HCT116 (cell line): Measurements from ENCODE around the gene GNB1. TPM values are rescaled to one million over a fixed set of nuclear protein-coding genes. Genes with fewer than 3 reads are reported as not detected.

Source experiments
- ATAC-seq: fragments of 200-7000 bp; cut with Tn5 transposase; 2 replicates; pipeline ENCODE4 v1.9.1; 2020; ENCODE audit warnings: mild to moderate bottlenecking, moderate library complexity
- BruUV-seq: library from RNA; stranded (reverse); fragments of 400-500 nt; replicated peaks from 2 replicates; lab custom pipeline; 2021; lab: Mats Ljungman, UMichigan
- CTCF ChIA-PET: fragments of 300-600 bp; sonication (Branson Sonifier 250); formaldehyde crosslinking; loops from one replicate; lab custom pipeline; 2021; ENCODE audit warnings: antibody characterized with exemption; lab: Charles Lee
- POLR2A ChIA-PET: fragments of 300-600, 350-600 bp; sonication (Branson Sonifier 250); formaldehyde crosslinking; loops from one replicate; lab custom pipeline; 2021; ENCODE audit warnings: antibody characterized with exemption; lab: Charles Lee
- RAD21 ChIA-PET, 2 experiments: fragments of 300-600 bp; sonication (Branson Sonifier 250); formaldehyde crosslinking; loops; one replicate each; lab custom pipeline; 2023; ENCODE audit warnings: low total read pairs in 2 of 2; ENCODE audit not compliant: uncharacterized antibody in 2 of 2, unreplicated experiment in 2 of 2, low non-redundant PET in 1 of 2; lab: Charles Lee
- DNase-seq: peaks from one replicate; pipeline ENCODE4 v3.0.0-alpha.2; 2010; ENCODE audit warnings: low read depth, low spot score
- H2AFZ ChIP-seq: fragments of 200-600 bp; shearing (Covaris generic), sonication (generic); 2 replicates; pipeline ENCODE4 v1.6.1; 2017; ENCODE audit warnings: low read depth, mixed run types, mixed read lengths, antibody characterized with exemption, low read length; ENCODE audit not compliant: poor library complexity, severe bottlenecking
- H3K27ac ChIP-seq: 2 replicates; pipeline ENCODE4 v1.5.1; 2012; ENCODE audit warnings: low read depth, low read length
- H3K27me3 ChIP-seq: fragments of 200-600 bp; sonication (generic); 2 replicates; pipeline ENCODE4 v1.6.1; 2016; ENCODE audit warnings: mixed run types, low read length, mixed read lengths; ENCODE audit not compliant: insufficient read depth
- H3K36me3 ChIP-seq, 2 experiments: fragments of 200-500 bp in 1 of 2; fragments of 200-600 bp in 1 of 2; sonication (Bioruptor generic) in 1 of 2; sonication (generic) in 1 of 2; 2 replicates each; pipeline versions ENCODE4 v1.5.1 to v1.6.1; 2014 to 2016; ENCODE audit warnings: low read length in 2 of 2, inconsistent platforms in 1 of 2, mixed read lengths in 1 of 2, mixed run types in 1 of 2; ENCODE audit not compliant: insufficient read depth in 2 of 2, control insufficient read depth in 1 of 2
- H3K4me1 ChIP-seq, 2 experiments: fragments of 200-600 bp in 1 of 2; sonication (generic) in 1 of 2; 2 replicates each; pipeline versions ENCODE4 v1.5.1 to v1.6.1; 2012 to 2017; ENCODE audit warnings: low read length in 2 of 2, inconsistent platforms in 1 of 2, mild to moderate bottlenecking in 1 of 2, mixed read lengths in 1 of 2, mixed run types in 1 of 2, moderate library complexity in 1 of 2; ENCODE audit not compliant: insufficient read depth in 2 of 2, control insufficient read depth in 1 of 2
- H3K4me2 ChIP-seq: fragments of 200-600 bp; sonication (generic); 2 replicates; pipeline ENCODE4 v1.6.1; 2017; ENCODE audit warnings: mixed run types, low read length, mixed read lengths
- H3K4me3 ChIP-seq, 2 experiments: fragments of 200-600 bp in 1 of 2; sonication (generic) in 1 of 2; replicated peaks in 1 of 2; 2 replicates each; pipeline ENCODE4 v1.5.1; 2011 to 2016; ENCODE audit warnings: low read length in 2 of 2, control low read depth in 1 of 2, low read depth in 1 of 2, mild to moderate bottlenecking in 1 of 2, mixed read lengths in 1 of 2, mixed run types in 1 of 2
- H3K79me2 ChIP-seq: fragments of 200-600 bp; sonication (generic); 2 replicates; pipeline ENCODE4 v1.6.1; 2017; ENCODE audit warnings: mild to moderate bottlenecking, mixed run types, low read length, moderate library complexity, mixed read lengths; ENCODE audit not compliant: insufficient read depth
- H3K9ac ChIP-seq: fragments of 200-600 bp; sonication (generic); 2 replicates; pipeline ENCODE4 v1.6.1; 2016; ENCODE audit warnings: low read length, mixed read lengths
- H3K9me2 ChIP-seq: fragments of 200-600 bp; sonication (generic), shearing (Covaris generic); 2 replicates; pipeline ENCODE4 v1.6.1; 2017; ENCODE audit warnings: mixed run types, mild to moderate bottlenecking, moderate library complexity; ENCODE audit not compliant: insufficient read depth
- H3K9me3 ChIP-seq, 2 experiments: fragments of 200-500 bp in 1 of 2; fragments of 200-600 bp in 1 of 2; sonication (Bioruptor generic) in 1 of 2; sonication (generic) in 1 of 2; 2 replicates each; pipeline ENCODE4 v1.6.1; 2014 to 2017; ENCODE audit warnings: low read length in 2 of 2, mixed read lengths in 2 of 2, inconsistent platforms in 1 of 2, low read depth in 1 of 2, mild to moderate bottlenecking in 1 of 2, mixed run types in 1 of 2, moderate library complexity in 1 of 2; ENCODE audit not compliant: control insufficient read depth in 1 of 2, insufficient read depth in 1 of 2
- H4K20me1 ChIP-seq: fragments of 200-600 bp; sonication (generic), shearing (Covaris generic); 2 replicates; pipeline ENCODE4 v1.6.1; 2017; ENCODE audit warnings: mixed run types, mild to moderate bottlenecking, moderate library complexity; ENCODE audit not compliant: insufficient read depth
- ATF3 ChIP-seq: IDR thresholded peaks from 2 replicates; pipeline ENCODE4 v1.6.1; 2012
- EZH2phosphoT487 ChIP-seq: fragments of 200-600 bp; IDR thresholded peaks from 2 replicates; pipeline ENCODE4 v1.6.1; 2018; ENCODE audit warnings: antibody characterized with exemption, borderline replicate concordance
- FOSL1 ChIP-seq: IDR thresholded peaks from 2 replicates; pipeline ENCODE4 v1.6.1; 2012; ENCODE audit warnings: low read depth
- JUND ChIP-seq: IDR thresholded peaks from 2 replicates; pipeline ENCODE4 v1.6.1; 2012
- TCF7L2 ChIP-seq: IDR thresholded peaks from 2 replicates; pipeline ENCODE4 v1.7.0; 2011; ENCODE audit warnings: borderline replicate concordance, inconsistent platforms; ENCODE audit not compliant: insufficient read depth, insufficient read length; ENCODE audit errors: extremely low read depth
- ZFX ChIP-seq: fragments of 450-650 bp; IDR thresholded peaks from 2 replicates; pipeline ENCODE4 v1.6.1; 2017
- intact Hi-C: fragments of 100-400 bp; cut with micrococcal nuclease; formaldehyde crosslinking; loops from 2 replicates; pipeline ENCODE4 v1.10.0; 2022
- total RNA-seq: library from RNA; stranded (reverse); gene quantifications from one replicate; pipeline ENCODE4 v1.2.1, GENCODE V29; 2021; ENCODE audit not compliant: unreplicated experiment
- TF ChIP-seq, protein P1 (sequence below): IDR thresholded peaks from 2 replicates; pipeline ENCODE4 v1.6.1; 2011; ENCODE audit warnings: mild to moderate bottlenecking, low read length, moderate library complexity; ENCODE audit not compliant: insufficient replicate concordance; ENCODE audit errors: extremely low read depth

Gene GNB1
- total RNA-seq, 1 experiment from 2014 or later = 371 TPM

- Histone ChIP-seq H3K9me2 (no peaks in the 10 kb centered on the region), H3K27me3 (no peaks in the 10 kb centered on the region), H3K9me3 (no peaks in the 10 kb centered on the region), H2AFZ (no peak overlapping the region), H3K36me3 (no peaks in the 10 kb centered on the region), H3K79me2 (no peaks in the 10 kb centered on the region), H4K20me1 (no peaks in the 10 kb centered on the region), H3K4me3 (no peak overlapping the region), H3K9ac (no peak overlapping the region), H3K4me2 (no peak overlapping the region), H3K27ac (no peak overlapping the region), H3K4me1 (peaks cover 0 to 10% of the 10 kb centered on the region in 2 experiments; a peak in 1 of 4 replicates)
- ChIA-PET CTCF (no interaction called here), POLR2A (no interaction called here), RAD21 (no interaction called here)
- intact Hi-C loops = no loop called here
- no peak for ATAC-seq
- TF ChIP-seq EZH2phosphoT487 (no peak), FOSL1 (no peak), JUND (no peak)
- no peak for DNase-seq
- no TSS peak for BruUV-seq
Observed at GRCh38 chr1:1940123-1940425, 49.2 kb upstream of the GNB1 start.

DNA sequence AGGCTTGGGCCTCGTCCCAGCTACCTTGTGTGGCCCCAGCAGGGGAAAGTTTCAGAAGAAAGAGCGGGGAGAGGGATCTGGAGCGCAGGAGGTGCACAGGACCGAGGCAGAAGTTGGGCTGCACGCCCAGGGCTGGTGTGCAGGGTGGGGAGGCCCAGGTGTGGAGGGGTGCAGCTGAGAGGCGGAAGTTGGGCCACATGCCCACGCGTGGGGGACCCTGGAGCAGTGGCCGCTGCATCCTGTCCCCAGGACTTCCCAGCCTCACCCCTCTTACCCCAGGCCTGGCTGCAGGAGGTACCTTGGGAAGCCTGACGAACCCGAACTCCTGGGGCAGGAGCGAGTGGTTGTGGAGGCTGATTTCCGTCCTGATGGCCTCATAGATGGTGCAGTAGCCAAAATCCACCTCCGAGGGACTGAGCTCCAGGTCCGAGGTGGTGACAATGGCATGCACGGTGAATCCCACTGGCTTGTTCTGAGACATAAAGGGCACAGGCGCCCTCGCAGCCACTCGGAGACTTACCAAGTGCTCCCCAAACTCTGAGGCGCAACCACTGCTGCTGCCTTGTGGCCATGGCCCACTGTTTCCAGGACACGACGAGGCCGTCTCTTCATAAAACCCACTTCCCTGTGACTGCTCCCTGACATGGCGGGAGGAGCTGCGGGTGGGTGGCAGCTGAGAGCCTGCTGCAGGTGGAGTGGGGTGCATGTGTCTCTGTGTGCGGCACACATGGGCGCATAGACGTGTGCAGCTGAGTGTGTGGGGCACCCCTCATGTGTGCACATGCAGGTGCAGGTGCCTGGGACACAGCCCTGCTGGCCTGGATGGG, 48.6 kb upstream of the GNB1 start:
- H2AFZ ChIP-seq = no peak overlapping the region
- no peaks in the 10 kb centered on the region for H3K9me2 ChIP-seq
- no peak overlapping the region for H3K9ac ChIP-seq
- H3K4me3 ChIP-seq = no peak overlapping the region
- H3K4me2 ChIP-seq = no peak overlapping the region
- ChIA-PET POLR2A (no interaction called here), RAD21 (no interaction called here), CTCF (no interaction called here)
- no peaks in the 10 kb centered on the region for H4K20me1 ChIP-seq
- peaks cover 0 to 10% of the 10 kb centered on the region in 2 experiments; a peak in 1 of 4 replicates for H3K4me1 ChIP-seq
- H3K36me3 ChIP-seq = no peaks in the 10 kb centered on the region
- intact Hi-C loops = no loop called here
- no peak for ATAC-seq
- peaks cover 0 to 2% of the 10 kb centered on the region in 2 experiments; a peak in 1 of 4 replicates for H3K9me3 ChIP-seq
- H3K27me3 ChIP-seq = no peaks in the 10 kb centered on the region
- no peak overlapping the region for H3K27ac ChIP-seq
- H3K79me2 ChIP-seq = no peaks in the 10 kb centered on the region
- DNase-seq = no peak
- no TSS peak for BruUV-seq
- TF ChIP-seq ZFX = no peak
- TF ChIP-seq TCF7L2 = no peak
- TF ChIP-seq ATF3 = no peak
- TF ChIP-seq, protein P1, sequence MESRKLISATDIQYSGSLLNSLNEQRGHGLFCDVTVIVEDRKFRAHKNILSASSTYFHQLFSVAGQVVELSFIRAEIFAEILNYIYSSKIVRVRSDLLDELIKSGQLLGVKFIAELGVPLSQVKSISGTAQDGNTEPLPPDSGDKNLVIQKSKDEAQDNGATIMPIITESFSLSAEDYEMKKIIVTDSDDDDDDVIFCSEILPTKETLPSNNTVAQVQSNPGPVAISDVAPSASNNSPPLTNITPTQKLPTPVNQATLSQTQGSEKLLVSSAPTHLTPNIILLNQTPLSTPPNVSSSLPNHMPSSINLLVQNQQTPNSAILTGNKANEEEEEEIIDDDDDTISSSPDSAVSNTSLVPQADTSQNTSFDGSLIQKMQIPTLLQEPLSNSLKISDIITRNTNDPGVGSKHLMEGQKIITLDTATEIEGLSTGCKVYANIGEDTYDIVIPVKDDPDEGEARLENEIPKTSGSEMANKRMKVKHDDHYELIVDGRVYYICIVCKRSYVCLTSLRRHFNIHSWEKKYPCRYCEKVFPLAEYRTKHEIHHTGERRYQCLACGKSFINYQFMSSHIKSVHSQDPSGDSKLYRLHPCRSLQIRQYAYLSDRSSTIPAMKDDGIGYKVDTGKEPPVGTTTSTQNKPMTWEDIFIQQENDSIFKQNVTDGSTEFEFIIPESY = no peak
